NCI-H2171 treated with DMSO at 0.1 percent for 48 hours (cell line): ENCODE data around the gene SELENOT.
"Not testable (repeated sequence)": the region's sequence is repeated elsewhere in the genome, so short reads cannot be mapped to it uniquely, and the experiment has no call there.

Source experiments
- DNase-seq: peaks from one replicate; lab custom pipeline; 2025; lab: John Stamatoyannopoulos, UW

Gene SELENOT

GRCh38 chr3:150603153-150603979, at the start of gene SELENOT:
Gene SELENOT (plus strand): TSS chr3:150603321. CDS start chr3:150603363, 42 bp downstream.
- peak; percentile 96 for DNase-seq

- DNase-seq, result no peak
These were observed 47.2 kb upstream of the SELENOT start for GRCh38 chr3:150555859-150556436.

GRCh38 chr3:150556792-150557191, 46.3 kb upstream of the SELENOT start:
- no peak for DNase-seq

GRCh38 chr3:150557725-150558124, 45.4 kb upstream of the SELENOT start:
- no peak for DNase-seq

- no peak for DNase-seq
These were observed 38.9 kb upstream of the SELENOT start for GRCh38 chr3:150564243-150564642.

- DNase-seq, result no peak
These were observed 35.8 kb upstream of the SELENOT start for GRCh38 chr3:150567328-150567727.

GRCh38 chr3:150577855-150578254, 25.3 kb upstream of the SELENOT start:
- no peak for DNase-seq

- no peak for DNase-seq
These were observed 21.9 kb upstream of the SELENOT start for GRCh38 chr3:150581174-150581573.

- DNase-seq, result no peak
These were observed 20.5 kb upstream of the SELENOT start for GRCh38 chr3:150582620-150583019.

GRCh38 chr3:150583028-150583427, 20.1 kb upstream of the SELENOT start:
- no peak for DNase-seq

GRCh38 chr3:150588027-150588830, 14.9 kb upstream of the SELENOT start:
- no peak for DNase-seq

GRCh38 chr3:150589759-150590158, 13.4 kb upstream of the SELENOT start:
- no peak for DNase-seq

GRCh38 chr3:150594150-150594549, 9.0 kb upstream of the SELENOT start:
- DNase-seq, result no peak

- DNase-seq, result no peak
These were observed 5.5 kb upstream of the SELENOT start for GRCh38 chr3:150597646-150598045.

GRCh38 chr3:150599611-150600297, 3.4 kb upstream of the SELENOT start:
- no peak for DNase-seq

- DNase-seq, result not testable (repeated sequence)
These were observed 2.2 kb upstream of the SELENOT start for GRCh38 chr3:150600647-150601530.

- no peak for DNase-seq
These were observed 532 bp upstream of the SELENOT start for GRCh38 chr3:150602426-150603152.

- DNase-seq, result peak; percentile 55
These were observed 829 bp downstream of the SELENOT start for GRCh38 chr3:150603980-150604319.

- no peak for DNase-seq
These were observed 3.0 kb downstream of the SELENOT start for GRCh38 chr3:150605998-150606641.
